Right atrium auricular region (tissue), 2 donors: ENCODE data around the gene MBD3L4. TPM values are rescaled to one million over a fixed set of nuclear protein-coding genes. Genes with fewer than 3 reads are reported as not detected.
"Not testable (repeated sequence)": the region's sequence is repeated elsewhere in the genome, so short reads cannot be mapped to it uniquely, and the experiment has no call there.

Experiments used
- DNase-seq: peaks from one replicate; pipeline ENCODE4 v3.0.0-alpha.2; 2019; ENCODE audit warnings: low spot score
- H3K27ac ChIP-seq, 2 donors: fragments of 200-600 bp; sonication (generic); 1 replicate in 1 of 2; 2 replicates in 1 of 2; pipeline ENCODE4 v1.5.1; 2016 to 2019
- H3K27me3 ChIP-seq, 2 donors: fragments of 200-600 bp; sonication (generic); one replicate each; pipeline versions ENCODE4 v1.5.1 to v1.6.0; 2017 to 2019
- H3K36me3 ChIP-seq: fragments of 200-600 bp; sonication (generic); one replicate; pipeline ENCODE4 v1.5.1; 2016
- H3K4me1 ChIP-seq, 2 donors: fragments of 200-600 bp; sonication (generic); one replicate each; pipeline versions ENCODE4 v1.5.1 to v1.6.0; 2017 to 2019
- H3K4me3 ChIP-seq, 2 donors: fragments of 200-600 bp; sonication (generic); 1 replicate in 1 of 2; 2 replicates in 1 of 2; pipeline ENCODE4 v1.5.1; 2017 to 2019; ENCODE audit warnings: mild to moderate bottlenecking in 1 of 2, moderate library complexity in 1 of 2
- H3K9me3 ChIP-seq, 2 donors: fragments of 200-600 bp; sonication (generic); one replicate each; pipeline ENCODE4 v1.5.1; 2019
- total RNA-seq, 2 donors: library from RNA; depleted of rRNA; stranded (reverse); fragments of >200 nt; gene quantifications; one replicate each; pipeline ENCODE4 v1.1.0, GENCODE V29; 2016
- TF ChIP-seq, protein P1 (sequence below), 2 donors: fragments of 200-600 bp; sonication (generic); IDR thresholded peaks; one replicate each; pipeline ENCODE4 v1.5.1; 2019; ENCODE audit warnings: antibody characterized with exemption in 2 of 2

MBD3L4 gene
- total RNA-seq = not detected

DNA sequence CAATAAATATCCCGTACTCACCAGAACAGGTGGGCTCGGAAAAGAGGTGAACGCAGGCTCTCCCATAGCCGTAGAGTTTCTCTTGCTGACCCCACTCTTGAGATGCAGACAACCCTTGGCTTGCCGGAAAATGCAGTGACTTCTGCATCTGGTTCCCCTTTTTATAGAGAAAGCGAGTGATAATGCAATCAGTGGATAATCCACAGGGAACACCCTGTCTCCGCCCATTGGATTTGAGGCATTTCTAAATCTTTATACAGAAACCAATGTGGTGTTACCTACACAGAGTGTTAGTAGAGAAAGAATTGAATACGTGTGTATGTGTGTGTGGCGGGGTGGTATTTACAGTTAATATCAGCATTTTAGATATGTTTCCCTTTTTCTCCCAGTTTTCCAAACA, at the start of gene MBD3L4:
Gene MBD3L4, minus strand, starts transcription at position 101 of the 400 bp plus-strand sequence. Its CDS starts 35 bp downstream, at position 66.
- not testable (repeated sequence) for H3K27ac ChIP-seq, H3K36me3 ChIP-seq, H3K9me3 ChIP-seq, H3K4me1 ChIP-seq, DNase-seq, H3K4me3 ChIP-seq, H3K27me3 ChIP-seq

DNA sequence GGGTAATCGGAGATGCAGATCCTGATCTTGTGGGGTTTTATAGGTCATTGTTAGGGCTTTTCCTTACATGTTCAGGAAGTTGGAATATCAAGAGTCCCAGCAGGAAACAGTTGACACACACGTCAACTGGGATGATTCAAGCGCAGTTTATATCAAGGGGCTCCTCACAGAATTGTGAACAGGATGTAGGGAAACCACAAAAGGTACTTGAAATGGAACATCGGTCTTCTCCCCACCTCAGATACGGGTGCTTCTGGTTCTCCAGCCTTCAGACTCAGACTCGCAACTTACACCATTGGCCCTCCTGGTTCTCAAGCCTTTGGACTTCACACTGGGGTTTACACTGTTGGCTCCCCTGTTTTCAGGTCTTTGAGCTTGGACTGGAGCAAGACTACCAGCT, 49.0 kb upstream of the MBD3L4 start:
- no peak overlapping the region for H3K4me3 ChIP-seq
- no peak for DNase-seq
- H3K4me1 ChIP-seq = no peaks in the 10 kb centered on the region
- no peak overlapping the region for H3K27ac ChIP-seq
- peaks cover 12% of the 10 kb centered on the region for H3K36me3 ChIP-seq
- H3K9me3 ChIP-seq = peaks cover 23 to 91% of the 10 kb centered on the region in 2 donors
- TF ChIP-seq, protein P1, sequence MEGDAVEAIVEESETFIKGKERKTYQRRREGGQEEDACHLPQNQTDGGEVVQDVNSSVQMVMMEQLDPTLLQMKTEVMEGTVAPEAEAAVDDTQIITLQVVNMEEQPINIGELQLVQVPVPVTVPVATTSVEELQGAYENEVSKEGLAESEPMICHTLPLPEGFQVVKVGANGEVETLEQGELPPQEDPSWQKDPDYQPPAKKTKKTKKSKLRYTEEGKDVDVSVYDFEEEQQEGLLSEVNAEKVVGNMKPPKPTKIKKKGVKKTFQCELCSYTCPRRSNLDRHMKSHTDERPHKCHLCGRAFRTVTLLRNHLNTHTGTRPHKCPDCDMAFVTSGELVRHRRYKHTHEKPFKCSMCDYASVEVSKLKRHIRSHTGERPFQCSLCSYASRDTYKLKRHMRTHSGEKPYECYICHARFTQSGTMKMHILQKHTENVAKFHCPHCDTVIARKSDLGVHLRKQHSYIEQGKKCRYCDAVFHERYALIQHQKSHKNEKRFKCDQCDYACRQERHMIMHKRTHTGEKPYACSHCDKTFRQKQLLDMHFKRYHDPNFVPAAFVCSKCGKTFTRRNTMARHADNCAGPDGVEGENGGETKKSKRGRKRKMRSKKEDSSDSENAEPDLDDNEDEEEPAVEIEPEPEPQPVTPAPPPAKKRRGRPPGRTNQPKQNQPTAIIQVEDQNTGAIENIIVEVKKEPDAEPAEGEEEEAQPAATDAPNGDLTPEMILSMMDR (IDR thresholded peaks at IDR 0.05) = no peak
- H3K27me3 ChIP-seq = no peaks in the 10 kb centered on the region

- TF ChIP-seq, protein P1 (IDR thresholded peaks at IDR 0.05) = no peak
- Histone ChIP-seq H3K9me3 (peaks cover 73 to 100% of the 10 kb centered on the region in 2 donors), H3K4me3 (no peak overlapping the region), H3K4me1 (no peaks in the 10 kb centered on the region), H3K36me3 (peaks cover 69% of the 10 kb centered on the region), H3K27ac (no peak overlapping the region), H3K27me3 (no peaks in the 10 kb centered on the region)
- no peak for DNase-seq
Observed at GRCh38 chr19:7083076-7083956, 43.3 kb upstream of the MBD3L4 start.

- Histone ChIP-seq H3K4me3 (no peak overlapping the region), H3K9me3 (peaks cover 49 to 81% of the 10 kb centered on the region in 2 donors), H3K36me3 (peaks cover 98% of the 10 kb centered on the region), H3K27ac (no peak overlapping the region), H3K27me3 (no peaks in the 10 kb centered on the region), H3K4me1 (no peaks in the 10 kb centered on the region)
- DNase-seq = no peak
- TF ChIP-seq, protein P1 (IDR thresholded peaks at IDR 0.05) = no peak
Observed at GRCh38 chr19:7078008-7078407, 38.0 kb upstream of the MBD3L4 start.

- DNase-seq = no peak
- Histone ChIP-seq H3K4me1 (no peaks in the 10 kb centered on the region), H3K36me3 (peaks cover 97% of the 10 kb centered on the region), H3K4me3 (no peak overlapping the region), H3K27ac (no peak overlapping the region), H3K9me3 (peaks cover 34 to 63% of the 10 kb centered on the region in 2 donors), H3K27me3 (no peaks in the 10 kb centered on the region)
- TF ChIP-seq, protein P1 (IDR thresholded peaks at IDR 0.05) = no peak
Observed at GRCh38 chr19:7076151-7076550, 36.2 kb upstream of the MBD3L4 start.

DNA sequence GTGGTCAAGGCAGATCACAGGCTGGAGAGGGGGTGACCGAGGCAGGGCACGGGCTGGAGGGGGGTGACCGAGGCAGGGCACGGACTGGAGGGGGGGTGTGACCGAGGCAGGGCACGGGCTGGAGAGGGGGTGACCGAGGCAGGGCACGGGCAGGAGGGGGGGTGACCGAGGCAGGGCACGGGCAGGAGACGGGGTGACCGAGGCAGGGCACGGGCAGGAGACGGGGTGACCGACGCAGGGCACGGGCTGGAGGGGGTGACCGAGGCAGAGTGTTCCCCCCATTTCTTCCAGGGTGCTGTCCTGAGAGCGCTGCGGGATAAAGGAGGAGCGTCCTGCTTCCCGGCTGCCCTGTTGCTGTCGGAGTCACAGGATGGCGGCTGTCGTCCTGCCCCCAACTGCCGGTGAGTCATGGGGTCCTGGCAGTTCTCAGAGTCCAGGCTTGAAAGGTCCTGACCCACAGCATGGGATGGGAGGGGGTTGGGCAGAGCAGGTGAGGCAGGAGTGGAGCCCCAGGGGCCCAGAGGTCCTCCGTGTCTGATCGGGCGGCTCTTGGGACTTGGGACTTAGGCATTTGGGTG, 34.8 kb upstream of the MBD3L4 start:
- no peaks in the 10 kb centered on the region for H3K27me3 ChIP-seq
- H3K27ac ChIP-seq = no peak overlapping the region
- TF ChIP-seq, protein P1 (IDR thresholded peaks at IDR 0.05) = no peak
- peaks cover 20 to 49% of the 10 kb centered on the region in 2 donors for H3K9me3 ChIP-seq
- H3K4me3 ChIP-seq = no peak overlapping the region
- DNase-seq = no peak
- peaks cover 0 to 10% of the 10 kb centered on the region in 2 donors for H3K4me1 ChIP-seq
- H3K36me3 ChIP-seq = peaks cover 89% of the 10 kb centered on the region
